PFSK-1 (cell line): ENCODE measurements around the gene RANBP3.

Experiments
- FOXP2 ChIP-seq: optimal IDR thresholded peaks from 2 replicates; pipeline ENCODE3; 2011; ENCODE audit warnings: borderline replicate concordance, control low read depth, inconsistent platforms; ENCODE audit not compliant: insufficient read depth; ENCODE audit errors: extremely low read length, extremely low read depth
- POLR2AphosphoS5 ChIP-seq: IDR thresholded peaks from 2 replicates; pipeline ENCODE4 v1.6.1; 2012; ENCODE audit warnings: low read depth, mild to moderate bottlenecking, control low read depth, low read length, moderate library complexity
- REST ChIP-seq, 2 experiments: IDR thresholded peaks; 2 replicates each; pipeline versions ENCODE4 v1.6.1 to v1.8.0; 2011 to 2012; ENCODE audit warnings: low read depth in 2 of 2, low read length in 2 of 2, control low read depth in 1 of 2, inconsistent platforms in 1 of 2, mild to moderate bottlenecking in 1 of 2, moderate library complexity in 1 of 2; ENCODE audit not compliant: insufficient read depth in 1 of 2
- SIN3A ChIP-seq: IDR thresholded peaks from 2 replicates; pipeline ENCODE4 v1.6.1; 2012; ENCODE audit warnings: mild to moderate bottlenecking, low read length, moderate library complexity, borderline replicate concordance; ENCODE audit not compliant: insufficient read depth

DNA sequence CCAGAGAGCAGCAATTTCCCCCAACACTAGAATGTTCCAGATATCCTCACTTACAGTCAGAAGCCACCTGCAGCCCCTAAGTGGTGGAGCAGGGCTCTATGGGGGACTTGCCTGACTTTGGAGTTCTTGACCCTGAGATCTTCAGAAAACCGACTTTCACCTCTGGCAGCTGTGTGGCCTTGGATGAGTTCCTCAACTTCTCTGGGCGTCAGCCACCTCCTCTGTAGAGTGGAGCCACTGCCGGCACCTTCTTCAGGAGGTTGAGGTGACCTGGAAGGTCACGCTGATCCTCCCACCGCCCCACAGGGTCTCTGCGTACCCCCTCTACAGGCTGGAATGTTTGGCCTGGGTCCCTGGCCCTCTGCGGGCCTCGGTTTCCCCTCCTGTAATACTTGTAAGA is 100.5 kb downstream of the RANBP3 start:
- no peak for TF ChIP-seq POLR2AphosphoS5
- TF ChIP-seq SIN3A, result no peak
- no peak for TF ChIP-seq FOXP2
- no peak for TF ChIP-seq REST (IDR thresholded peaks at IDR 0.05; ENCODE audit: insufficient read depth in 1 of 2, low read depth in 2 of 2, low read length in 2 of 2)
